Retina (tissue), 1 donor: ENCODE results near the gene UBQLN4.

Experiments
- DNase-seq: peaks from one replicate; pipeline ENCODE4 v3.0.0-alpha.2; 2016

UBQLN4 gene

GRCh38 chr1:156006666-156007376 lies 46.8 kb downstream of the UBQLN4 start:
- DNase-seq, result no peak

- DNase-seq, result no peak
Observed at GRCh38 chr1:156004843-156005584, 48.6 kb downstream of the UBQLN4 start.

GRCh38 chr1:156003923-156004188 lies 49.7 kb downstream of the UBQLN4 start:
- no peak for DNase-seq

- no peak for DNase-seq
Observed at GRCh38 chr1:156002188-156002911, 51.2 kb downstream of the UBQLN4 start.

GRCh38 chr1:156001662-156002171 lies 51.9 kb downstream of the UBQLN4 start:
- DNase-seq, result no peak

GRCh38 chr1:156001021-156001661 lies 52.5 kb downstream of the UBQLN4 start:
- no peak for DNase-seq

GRCh38 chr1:155999964-156000363 lies 53.6 kb downstream of the UBQLN4 start:
- DNase-seq, result no peak

GRCh38 chr1:155996166-155996565 lies 57.4 kb downstream of the UBQLN4 start:
- DNase-seq, result no peak

GRCh38 chr1:155993595-155993994 lies 60.0 kb downstream of the UBQLN4 start:
- no peak for DNase-seq

- no peak for DNase-seq
Observed at GRCh38 chr1:155990005-155990739, 63.4 kb downstream of the UBQLN4 start.

GRCh38 chr1:155989242-155990004 lies 64.2 kb downstream of the UBQLN4 start:
- DNase-seq, result peak; percentile 86
